Esophagus muscularis mucosa (tissue), 3 donors: ENCODE data around the gene CLEC16A.

ENCODE experiments used
- CTCF ChIP-seq, 3 experiments: fragments of 200-600 bp in 2 of 3; fragments of 450-650 bp in 1 of 3; sonication (generic) in 2 of 3; IDR thresholded peaks; one replicate each; pipeline ENCODE4 v1.5.1; 2017 to 2019; ENCODE audit warnings: antibody characterized with exemption in 3 of 3, mild to moderate bottlenecking in 2 of 3, moderate library complexity in 1 of 3
- POLR2A ChIP-seq: fragments of 450-650 bp; IDR thresholded peaks from one replicate; pipeline ENCODE4 v1.6.1; 2017; ENCODE audit warnings: antibody characterized with exemption, moderate library complexity, mild to moderate bottlenecking, low read depth
- POLR2AphosphoS5 ChIP-seq, 2 donors: sonication (generic); formaldehyde crosslinking; IDR thresholded peaks; one replicate each; pipeline ENCODE4 v1.6.1; 2017; ENCODE audit warnings: antibody characterized with exemption in 2 of 2

- TF ChIP-seq POLR2A (no peak), CTCF (IDR thresholded peaks at IDR 0.05) (no peak), POLR2AphosphoS5 (IDR thresholded peaks at IDR 0.05) (no peak)
Observed at GRCh38 chr16:11015607-11016006, 71.2 kb downstream of the CLEC16A start.
